HG03135 (cell line): ENCODE measurements around the gene BOC.

Experiments used
- ATAC-seq: cut with Tn5 transposase; IDR thresholded peaks from one replicate; pipeline ENCODE4 v1.9.1; 2021; ENCODE audit warnings: mild to moderate bottlenecking, moderate library complexity; ENCODE audit not compliant: unreplicated experiment

BOC gene

DNA sequence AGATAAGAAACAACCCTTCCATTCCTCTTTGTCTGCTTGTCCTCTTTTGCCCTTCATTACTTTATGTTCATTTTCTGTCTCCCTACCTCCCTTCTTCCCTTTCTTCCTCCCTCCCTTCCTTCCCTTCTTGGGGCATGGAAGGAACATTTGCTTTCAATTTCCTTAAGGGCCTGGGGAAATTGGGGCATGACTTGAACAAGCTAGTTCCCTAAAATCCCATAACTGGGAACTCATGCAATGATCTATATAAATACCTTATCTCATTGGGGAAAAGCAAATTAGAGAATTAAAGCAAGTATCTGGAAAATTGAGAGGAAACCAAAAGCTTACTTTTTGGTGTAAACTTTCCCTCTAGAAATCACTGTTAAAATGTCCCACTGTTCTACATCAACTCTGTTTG, 35.7 kb downstream of the BOC start:
- no peak for ATAC-seq

DNA sequence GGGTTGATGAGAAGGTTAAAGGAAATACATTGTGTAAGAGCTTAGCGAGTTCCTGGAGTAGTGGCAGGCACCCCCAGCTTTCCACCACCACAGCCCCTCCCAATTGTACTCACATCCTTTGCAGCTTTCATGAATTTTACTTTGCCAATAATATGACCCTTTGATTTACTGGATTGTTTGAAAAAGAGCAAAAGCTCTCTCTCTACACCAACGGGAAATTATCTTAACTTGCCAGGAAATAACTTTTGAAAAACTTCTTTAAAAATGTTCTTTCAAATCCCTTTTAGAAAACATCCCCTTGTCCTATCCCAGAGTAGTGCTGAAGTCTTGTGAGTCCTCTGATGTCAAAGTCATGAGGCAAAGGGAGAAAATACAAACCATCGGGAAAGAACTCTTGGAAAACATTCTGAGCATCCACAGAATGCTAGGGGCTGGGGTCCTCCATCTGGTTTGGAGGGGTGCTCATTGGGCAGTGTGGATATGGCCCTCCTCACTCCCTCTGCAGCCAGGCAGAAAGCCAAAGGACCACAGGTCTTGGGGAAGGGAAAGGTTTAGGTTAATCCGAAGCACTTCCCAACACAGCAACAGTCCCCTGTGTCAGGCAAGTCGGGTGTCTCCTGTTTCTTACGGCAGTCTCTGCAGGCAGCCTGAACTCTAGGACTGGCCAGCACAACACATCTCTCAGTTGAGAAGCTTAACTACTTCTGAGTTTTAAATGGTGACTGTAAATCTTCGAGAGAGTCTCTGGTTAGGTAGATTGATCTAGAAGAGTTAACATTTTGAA, 36.5 kb downstream of the BOC start:
- no peak for ATAC-seq

DNA sequence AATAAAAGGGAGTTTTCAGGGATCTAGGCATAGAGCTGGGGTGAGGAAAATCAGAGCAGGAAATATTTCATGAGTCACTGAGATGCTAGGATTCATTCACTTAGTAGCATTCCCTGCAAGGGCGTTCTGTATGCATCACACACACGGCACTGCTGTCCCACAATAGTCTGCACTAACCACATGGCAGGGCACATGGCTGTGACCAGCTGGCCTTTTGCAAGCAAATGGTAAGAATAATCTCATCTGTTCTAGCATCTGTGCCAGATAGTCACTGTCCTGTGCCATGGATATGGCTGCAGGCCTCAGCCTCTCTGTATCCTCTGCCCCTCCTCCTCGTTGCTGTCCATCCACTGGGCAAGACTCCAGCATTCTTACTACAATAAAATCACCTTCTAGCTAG, 37.8 kb downstream of the BOC start:
- no peak for ATAC-seq

DNA sequence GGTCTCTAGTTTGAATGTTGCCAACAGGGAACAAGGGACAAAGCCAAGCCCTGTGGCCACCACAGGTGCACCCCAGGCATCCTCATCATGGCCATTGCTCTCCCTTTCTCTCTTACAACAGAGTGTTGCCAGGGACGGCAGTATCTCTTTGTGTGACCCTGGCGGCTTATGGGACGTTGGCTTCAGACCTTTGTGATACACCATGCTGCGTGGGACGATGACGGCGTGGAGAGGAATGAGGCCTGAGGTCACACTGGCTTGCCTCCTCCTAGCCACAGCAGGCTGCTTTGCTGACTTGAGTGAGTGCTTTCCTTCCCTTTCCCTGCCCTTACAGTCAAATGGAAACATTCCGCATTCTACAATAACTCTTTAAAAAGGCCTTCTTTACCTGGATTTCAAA, 38.2 kb downstream of the BOC start:
- ATAC-seq: no peak

DNA sequence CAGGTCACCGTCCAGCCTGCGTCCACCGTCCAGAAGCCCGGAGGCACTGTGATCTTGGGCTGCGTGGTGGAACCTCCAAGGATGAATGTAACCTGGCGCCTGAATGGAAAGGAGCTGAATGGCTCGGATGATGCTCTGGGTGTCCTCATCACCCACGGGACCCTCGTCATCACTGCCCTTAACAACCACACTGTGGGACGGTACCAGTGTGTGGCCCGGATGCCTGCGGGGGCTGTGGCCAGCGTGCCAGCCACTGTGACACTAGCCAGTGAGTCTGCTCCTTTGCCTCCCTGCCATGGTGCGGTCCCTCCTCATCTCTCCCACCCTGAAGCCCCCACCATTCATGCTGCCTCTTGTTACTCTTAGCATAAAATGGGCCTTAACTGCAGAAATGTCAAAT, 39.2 kb downstream of the BOC start:
- no peak for ATAC-seq

DNA sequence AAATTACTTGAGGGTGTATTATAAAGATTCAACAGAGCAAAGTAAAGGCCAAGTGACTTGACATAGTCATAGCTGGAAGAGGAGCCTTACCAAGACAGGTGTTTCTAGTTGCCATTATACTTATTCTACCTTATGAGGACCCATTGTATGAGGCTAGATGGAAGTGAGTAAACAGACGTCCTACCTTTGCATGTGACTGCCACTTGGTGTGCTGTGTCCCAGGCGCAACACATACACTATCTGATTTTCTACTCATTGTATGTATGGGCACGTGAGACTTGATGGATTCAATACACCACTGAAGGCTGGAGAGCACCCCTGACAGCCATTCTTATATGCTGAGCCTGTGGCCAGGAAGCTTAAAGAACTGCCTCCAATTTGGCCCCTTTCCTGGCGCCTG, 40.5 kb downstream of the BOC start:
- no peak for ATAC-seq

DNA sequence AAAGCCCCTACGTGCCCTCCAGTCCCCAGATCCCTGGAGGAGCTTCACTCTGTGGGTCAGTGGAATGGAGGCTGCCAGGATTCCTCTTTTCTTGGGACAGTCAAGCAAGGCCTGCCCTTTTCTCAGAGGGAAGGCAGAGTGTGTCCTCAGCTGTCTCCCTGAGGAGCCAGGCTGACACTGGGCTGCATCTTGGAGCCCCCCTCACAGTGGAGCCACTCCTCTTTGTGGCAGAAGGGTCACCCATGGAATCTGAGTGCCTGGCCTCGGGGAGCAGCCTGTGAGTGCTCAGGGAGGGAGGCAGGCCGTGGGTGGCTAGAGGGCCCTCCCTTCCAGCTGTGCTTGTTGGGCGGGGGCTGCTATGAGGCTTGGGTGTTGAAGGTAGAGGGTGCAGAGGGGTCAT, 41.2 kb downstream of the BOC start:
- ATAC-seq: no peak

DNA sequence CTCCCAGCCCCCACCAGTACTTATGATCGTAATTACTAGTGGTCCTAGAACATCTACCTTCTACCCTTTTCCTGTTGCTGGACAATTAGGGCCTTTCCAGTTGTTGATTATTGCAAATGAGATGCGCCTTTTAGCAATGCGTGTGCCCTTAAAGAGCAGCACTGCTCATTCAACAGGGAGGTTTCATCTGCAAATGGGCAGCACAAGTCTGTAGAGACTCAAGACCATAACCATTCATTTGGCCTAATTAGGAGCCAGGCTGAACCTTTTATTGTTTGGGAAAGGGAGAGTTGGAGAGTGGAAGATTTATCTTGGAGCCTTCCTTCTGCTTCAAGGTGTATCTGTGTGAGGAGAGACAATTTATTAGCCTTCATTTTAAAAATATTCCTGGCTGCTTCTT, 42.3 kb downstream of the BOC start:
- no peak for ATAC-seq

DNA sequence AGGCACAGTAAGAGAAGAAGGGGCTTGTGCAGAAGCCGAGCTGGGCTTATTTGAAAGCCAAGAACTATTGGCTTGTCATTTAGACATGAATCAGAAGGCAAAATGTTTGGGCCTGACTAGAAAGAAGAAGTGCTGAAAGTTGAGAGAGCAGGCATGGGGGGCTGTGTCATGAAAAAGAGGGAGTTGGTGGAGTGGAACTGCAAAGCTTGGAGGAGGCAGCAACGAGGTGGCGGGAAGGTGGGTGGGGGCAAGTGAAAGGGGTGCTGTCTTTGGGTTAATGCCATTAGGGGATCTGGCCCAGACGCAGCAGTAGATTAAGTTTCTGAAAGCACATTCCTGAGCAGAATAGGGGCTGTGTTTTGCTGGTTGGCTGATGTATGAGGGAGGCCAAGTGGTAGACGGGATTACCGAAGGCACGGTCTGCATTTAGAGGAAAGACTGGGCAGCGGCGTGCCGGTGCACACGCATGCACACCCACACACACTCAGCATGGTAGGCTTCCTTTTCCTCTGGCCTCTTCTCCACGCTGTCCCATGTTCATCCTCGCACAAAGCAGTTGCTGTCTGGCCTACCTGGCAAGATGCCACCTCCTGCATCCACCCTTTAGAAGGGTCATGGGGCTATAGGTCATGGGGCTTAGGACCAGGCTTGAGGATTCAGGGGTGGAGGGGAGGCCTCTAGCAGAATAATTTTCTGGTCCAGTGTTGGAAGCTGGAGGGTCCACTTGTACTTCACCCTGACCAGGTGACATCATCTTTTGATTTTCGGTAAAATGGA, 43.0 kb downstream of the BOC start:
- ATAC-seq: no peak

DNA sequence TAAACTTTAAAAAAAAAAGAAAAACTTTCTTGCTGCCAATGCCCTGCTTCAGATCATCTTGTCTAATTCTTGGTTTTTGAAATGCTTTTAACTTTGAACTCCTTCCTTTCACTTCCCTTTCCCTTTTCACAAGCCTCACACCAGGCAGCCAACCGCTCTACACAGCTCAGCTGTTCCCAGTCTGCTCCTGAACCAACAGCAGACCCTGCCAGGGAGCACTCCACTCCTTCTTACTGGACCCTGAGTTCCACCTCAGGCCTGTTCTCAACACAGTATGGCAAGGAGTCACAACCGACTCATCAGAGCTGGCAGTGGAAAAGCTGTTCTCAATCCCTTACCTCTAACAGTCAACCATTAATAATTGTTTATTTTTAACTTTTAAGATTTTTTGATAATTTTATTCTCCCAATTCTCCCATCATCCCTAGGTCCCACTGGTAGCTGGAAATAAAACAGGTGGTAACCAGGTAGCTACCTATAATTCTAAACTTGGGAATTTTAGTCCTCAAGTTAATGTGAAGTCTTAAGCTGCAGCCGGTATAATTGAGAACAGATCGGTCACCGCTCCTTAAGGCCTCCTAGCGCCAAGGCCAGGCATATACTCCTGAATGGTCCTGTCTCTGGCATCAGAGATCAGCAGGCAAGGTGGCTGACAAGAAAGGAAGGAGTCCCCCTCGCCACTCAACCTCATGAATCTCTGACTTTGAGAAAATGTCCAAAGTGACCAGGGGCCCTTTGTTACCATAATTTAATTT, 43.9 kb downstream of the BOC start:
- ATAC-seq: no peak

DNA sequence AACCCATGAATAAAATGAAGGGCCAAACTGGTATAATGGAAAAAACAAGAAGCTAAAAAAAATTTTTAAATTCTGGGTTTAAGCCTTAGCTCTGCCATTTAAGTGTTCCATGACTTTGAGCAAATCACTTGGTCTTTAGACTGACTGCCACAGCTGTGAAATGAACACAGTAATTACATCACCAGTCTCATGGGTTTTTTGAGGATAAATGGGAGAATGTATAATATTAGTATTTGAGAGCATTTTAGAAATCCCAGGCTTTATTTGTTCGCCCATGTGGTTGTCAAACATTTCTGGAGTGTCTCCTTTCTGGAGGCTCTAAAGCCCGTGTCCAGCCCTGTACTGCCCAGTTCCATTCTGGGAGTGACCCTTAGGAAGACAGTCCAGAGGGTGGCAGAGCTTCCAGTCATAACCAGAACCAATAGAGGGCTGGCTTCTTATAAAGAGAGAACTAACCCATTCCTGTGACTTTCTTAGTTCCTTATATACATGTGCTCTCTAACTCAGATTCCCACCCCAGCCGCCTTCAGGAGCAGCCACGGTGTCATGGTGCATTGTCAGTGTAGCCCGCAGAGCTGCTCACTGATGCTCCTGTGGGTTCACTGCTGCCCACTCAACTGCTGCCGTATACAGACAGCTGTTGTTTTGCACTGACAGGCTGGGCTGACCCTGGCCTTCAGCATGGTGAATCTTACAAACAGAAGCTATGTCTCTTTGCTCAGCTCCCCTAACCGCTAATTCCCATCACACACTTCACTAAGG, 44.7 kb downstream of the BOC start:
- ATAC-seq: no peak

DNA sequence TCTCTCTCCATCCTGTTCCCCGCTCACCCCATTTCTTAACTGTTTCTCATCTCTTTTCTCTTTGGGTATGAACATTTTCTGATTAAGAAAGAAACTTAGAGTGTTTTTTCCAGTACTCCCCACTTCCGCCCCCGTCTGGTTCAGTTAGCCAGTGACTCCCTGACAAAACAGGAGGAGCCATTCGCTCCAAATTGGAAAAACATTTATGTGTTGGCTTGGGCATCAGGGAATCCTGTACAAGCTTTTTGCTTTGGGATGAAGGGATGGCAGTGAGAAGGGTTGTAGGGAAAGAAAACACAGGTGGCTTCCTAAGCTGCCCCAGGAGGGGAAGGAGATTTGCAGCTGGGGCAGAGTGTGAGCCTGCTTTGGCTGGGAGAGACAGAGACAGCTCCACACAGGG, 47.0 kb downstream of the BOC start:
- no peak for ATAC-seq

DNA sequence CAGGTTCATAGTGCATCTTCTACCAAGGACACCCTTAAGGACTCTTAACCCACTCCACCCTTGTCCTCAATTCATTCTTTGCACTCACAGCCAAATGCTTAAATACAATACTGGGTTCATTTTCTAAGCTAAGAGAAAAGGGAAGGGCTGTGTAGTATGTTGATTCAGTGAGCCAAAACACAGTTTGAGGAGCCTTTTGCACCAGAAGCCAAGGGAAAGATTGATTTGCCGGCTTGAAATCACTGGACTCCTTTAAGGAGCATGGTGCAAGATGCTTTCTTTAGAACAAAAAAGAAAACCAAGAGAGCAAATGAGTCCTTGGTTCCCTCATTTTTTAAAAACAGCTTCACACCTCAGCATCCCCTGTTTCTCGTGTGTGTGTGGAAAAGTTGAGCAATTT, 47.8 kb downstream of the BOC start:
- no peak for ATAC-seq

DNA sequence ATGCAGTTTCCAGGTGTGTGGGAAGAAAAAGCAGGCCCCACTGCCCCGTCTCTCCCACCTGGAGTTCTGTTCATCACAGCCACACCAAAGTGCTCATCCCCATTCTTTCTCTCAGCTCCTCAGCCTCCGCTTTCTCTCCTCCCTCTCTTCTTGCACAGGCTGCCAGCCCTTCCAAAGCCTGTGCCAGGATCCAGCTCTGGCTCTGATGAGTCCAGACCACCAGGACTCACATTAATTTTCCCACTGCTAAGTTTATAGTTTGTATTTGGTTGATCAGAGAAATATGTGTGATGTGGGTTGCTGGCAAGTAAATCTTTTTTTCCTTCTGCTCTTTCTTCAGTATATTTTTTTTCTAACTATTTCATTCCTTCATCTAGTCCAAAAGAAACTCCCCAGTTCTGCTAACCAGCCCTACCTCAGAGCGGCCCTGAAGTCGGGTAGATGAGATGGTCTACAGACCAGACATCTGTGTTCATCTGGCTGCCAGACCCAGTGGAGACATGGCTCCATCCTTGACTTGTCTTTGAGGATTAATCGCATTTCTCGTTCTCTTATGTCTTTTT, 49.8 kb downstream of the BOC start:
- no peak for ATAC-seq

DNA sequence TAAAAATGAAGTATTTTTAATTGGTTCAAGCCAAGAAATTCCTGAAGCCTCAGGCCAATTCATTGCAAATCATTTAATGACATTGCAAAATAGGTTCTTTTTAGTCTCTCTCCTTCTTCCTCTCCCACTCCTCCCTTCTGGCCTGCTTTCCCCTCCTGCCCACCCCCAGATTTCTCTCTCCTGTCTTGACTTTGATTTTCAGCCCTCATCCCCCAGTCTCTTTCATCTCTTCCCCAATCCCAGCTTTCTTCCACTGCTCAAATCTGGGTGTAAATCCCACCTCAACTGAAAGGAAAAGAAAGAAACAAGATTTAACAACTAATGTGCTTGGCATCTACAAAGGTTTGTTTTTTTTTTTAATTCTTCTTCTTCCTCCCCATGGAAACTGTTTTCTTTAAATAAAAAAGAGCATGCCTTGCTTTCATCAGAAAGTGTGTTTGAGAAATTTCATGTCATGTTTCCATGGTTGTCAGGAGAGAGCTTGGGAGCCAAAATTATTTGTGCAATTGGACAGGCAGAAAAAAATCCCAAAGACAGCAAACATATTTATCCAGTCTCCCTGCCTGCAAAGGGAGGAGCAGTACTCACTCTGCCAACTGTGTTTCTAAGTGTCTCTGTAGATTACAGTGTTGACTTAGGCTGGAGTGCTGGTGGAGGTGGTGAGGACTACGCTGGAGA, 50.4 kb downstream of the BOC start:
- ATAC-seq: no peak

DNA sequence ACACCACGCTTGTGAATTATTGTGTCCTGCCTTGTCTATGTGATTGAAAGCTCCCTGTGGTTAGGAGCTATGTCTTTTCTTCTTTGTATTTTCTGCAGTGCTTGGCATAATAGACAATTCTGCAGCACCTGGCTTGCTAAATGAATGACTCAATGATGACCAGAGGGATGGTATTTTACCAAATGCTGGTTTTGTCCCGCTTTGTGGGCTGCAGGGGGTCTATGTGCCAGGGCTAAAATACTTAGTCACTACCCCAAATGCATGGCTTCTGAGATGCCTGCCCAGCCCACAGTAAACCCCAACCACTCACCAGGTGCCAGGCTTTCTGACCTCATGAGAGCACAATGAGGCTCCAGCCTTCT, 50.9 kb downstream of the BOC start:
- no peak for ATAC-seq

DNA sequence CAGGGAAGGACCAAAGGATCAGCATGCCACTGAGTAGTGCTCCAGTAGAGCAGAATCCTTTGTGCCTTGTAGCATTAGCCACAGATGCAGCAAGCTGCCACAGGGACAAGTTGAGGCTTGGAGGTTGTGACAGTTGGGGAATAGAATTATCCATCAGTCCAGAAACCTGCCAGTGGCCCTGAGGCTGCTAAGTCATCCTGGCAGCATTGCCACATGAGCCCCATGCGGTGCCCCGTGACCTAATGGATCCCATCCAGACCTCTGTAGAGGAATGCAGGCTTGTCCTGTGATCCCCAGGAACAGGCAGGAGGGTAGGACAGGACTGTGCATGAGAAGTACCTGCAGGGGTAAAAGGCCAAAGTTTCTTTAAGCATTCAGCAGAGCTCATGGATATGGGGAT, 51.7 kb downstream of the BOC start:
- ATAC-seq: no peak

DNA sequence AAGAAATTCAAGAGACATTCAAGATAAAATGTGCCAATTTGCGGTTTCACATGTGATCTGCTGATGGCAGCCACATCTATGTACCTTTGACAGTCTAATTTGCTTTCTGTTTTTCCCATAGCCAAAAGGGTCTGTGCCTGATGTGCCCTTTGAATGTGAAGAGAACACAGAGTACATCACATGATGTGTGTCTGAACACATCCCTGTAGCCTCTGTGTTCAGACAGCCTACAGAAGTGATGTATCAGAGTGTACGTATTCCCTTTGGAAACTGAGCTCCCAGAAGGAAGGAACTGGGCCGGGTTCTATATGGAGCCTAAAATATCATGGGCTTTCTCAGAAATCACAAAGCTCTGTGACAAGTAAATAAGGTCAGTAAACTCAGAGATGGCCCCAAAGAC, 52.4 kb downstream of the BOC start:
- no peak for ATAC-seq

DNA sequence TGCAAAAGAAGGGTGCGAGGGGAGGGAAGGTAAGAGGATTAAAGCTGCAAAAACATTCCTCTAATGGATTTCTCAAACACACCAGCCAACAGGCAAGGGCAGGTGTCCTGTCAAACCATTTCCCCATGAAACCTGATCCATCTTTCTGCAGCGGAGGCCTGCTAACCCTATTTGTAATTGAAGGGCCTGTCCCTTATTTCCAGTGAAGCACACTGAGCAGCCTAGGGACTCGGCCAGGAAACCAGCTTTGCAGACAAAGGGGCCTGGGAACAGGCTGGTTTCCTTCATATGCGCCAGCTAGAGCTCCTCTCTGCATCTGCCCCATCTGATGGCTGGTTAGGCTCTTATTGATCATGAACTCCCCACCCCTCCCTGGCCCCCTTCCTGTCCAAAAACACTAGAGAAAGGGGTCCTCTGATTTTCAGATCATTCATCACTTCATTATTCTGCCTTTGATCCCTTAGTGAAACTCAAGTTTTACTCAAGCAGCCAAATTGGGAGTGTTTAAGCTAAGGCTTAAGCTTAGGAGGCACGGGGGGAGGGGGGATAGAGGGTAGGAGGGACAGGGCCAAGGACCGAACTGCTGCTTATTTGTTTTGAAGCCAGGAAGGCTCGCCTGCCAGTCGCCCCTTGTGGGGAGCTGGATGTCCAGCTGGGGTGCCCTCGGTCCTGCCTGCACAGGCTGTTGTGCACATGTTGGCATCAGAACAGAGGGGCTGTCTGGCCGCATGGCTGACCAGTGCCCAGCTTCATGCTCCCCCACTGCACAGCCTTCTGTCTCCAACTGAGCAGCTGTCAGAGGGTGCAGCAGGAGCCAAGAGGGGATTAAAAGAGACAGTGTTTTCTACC, 53.1 kb downstream of the BOC start:
- no peak for ATAC-seq
